GM18870 (cell line): Measurements from ENCODE around the gene TMC8.
"Not testable (repeated sequence)": the region's sequence is repeated elsewhere in the genome, so short reads cannot be mapped to it uniquely, and the experiment has no call there.

Experiments
- ATAC-seq: cut with Tn5 transposase; IDR thresholded peaks from one replicate; pipeline ENCODE4 v1.9.1; 2021; ENCODE audit warnings: moderate library complexity; ENCODE audit not compliant: unreplicated experiment

Gene TMC8

DNA sequence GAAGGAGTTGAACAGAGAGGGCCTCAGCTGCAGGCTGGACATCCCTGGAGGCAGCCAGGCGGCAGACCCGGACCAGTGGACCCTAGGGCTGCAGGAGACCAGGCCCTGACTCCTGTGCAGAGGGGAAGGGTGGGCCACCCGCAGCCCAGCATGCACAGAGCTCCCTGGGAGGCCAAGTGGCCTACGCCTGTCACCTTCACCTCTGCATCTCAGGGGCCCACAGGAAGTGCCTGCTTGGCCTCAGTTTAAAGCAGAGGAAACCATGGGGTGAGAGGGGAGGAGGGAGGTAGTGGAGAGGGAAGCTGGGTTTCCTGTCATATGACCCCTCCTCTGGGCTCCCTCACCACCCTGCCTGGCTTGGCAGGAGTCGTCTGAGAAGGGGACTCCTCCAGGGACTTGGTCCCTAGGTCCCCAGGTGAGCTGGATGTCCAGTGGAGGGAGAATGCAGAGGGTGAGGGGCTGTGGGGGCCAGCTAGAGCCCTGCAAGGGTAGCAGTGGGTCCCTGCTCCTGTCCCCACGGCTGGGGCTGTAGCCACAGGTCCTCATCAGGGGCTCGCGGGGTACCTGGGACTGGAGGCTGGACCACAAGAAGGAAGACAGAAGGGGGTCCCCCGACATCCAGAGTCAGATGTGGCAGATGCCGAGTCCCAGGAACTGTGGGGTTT lies at the start of gene TMC8:
Gene TMC8 (plus strand): TSS at position 335 of the 665 bp plus-strand sequence. CDS start 818 bp downstream, outside the sequence.
- no peak for ATAC-seq

GRCh38 chr17:78081551-78081950 lies 49.0 kb upstream of the TMC8 start:
- ATAC-seq, result no peak

DNA sequence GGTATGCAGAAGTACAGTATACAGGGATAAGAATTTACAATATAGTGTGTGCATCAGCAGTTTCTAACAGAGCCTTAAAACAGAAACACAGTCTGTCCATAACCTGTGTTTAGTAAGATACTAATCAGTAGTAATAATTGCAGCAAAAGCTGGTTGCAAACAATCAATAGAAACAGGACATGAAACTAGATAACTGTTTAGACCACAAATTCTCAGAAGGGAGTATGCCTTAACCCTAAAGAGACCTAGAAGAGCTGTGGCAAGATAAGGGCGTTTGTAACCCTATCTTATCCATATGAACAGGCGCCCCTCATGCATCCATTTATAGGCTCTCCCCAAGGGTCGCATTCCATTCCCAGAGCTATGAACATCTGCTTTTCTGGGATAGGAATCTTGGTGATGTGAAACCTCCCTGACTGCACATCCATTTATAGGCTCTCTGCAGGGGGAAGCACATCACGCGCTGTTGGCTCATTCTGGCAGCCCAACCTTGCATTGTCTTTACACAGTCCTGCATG lies 48.2 kb upstream of the TMC8 start:
- ATAC-seq, result not testable (repeated sequence)

DNA sequence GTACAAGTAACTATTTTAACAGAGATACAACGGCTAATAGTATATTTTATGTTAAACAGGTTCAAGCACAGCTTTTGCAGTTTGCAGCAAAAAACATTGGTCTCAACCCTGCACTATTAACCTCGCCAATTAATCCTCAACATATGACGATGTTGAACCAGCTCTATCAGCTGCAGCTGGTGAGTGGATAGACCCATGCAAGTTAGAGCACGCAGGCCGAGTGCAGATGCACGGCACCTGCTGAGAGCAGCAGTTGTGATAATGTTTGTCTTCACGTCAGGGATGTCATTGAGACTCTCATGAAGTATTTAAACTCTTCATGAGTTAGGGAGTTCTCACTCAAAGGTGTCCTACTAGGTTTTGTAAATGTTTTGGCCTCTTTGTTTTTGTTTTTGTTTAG lies 47.6 kb upstream of the TMC8 start:
- ATAC-seq, result no peak

- ATAC-seq, result no peak
Observed at GRCh38 chr17:78086740-78087139, 43.8 kb upstream of the TMC8 start.

GRCh38 chr17:78088529-78088928 lies 42.0 kb upstream of the TMC8 start:
- no peak for ATAC-seq

DNA sequence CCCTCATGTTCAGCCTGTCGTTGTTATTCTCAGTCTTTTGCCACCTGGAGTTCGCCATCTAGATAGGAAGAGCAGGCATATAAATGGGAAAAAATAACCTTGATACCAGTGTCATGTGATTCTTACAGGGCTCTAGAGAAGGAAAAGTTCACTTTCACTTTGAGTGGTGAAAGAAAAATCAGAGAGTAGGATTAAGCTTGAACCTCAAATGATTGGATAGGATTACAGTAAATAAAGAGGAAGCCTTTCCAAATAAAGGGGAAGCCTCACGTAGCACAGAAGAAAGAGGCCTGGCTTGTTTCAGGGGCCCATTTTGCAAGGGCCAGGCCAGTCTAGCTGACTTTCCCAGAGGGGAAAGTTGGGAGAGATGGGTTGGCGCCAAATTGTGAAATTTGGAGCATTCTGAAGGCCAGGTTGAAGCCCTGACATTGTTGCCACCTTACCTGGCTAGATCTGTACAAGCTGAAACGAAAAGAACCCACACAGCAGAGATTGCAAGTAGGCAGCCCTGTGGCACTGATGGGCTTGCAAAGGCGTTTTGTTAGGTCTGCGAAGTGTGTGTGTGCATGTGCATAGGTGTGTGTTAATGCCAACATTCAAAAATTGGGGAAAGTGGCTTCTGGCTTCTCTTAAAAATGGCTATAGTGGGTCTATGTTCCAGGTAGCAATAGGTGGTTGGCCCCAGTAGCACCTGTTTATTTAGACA lies 40.8 kb upstream of the TMC8 start:
- no peak for ATAC-seq

DNA sequence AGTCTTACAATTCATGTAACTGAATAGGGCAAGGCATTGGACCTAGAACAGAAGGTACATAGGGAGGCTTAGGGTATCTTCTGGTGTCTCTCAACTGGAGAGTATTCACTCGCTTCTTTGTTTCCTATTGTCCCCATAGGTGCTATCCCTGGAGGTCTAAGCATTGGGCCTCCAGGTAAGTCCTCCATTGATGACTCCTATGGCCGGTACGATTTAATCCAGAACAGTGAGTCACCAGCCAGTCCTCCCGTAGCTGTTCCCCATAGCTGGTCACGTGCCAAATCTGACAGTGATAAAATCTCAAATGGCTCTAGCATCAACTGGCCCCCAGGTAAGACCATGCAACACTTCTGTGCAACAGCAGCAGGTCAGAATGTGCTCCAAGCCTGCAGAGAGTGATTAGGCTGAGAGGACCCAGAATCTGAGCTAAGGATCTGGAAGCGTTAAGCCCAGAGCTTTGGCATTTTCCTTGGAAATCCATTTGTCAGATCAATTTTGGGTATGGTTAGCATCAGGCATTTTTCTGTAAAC lies 37.7 kb upstream of the TMC8 start:
- no peak for ATAC-seq

- no peak for ATAC-seq
Observed at GRCh38 chr17:78095035-78095434, 35.5 kb upstream of the TMC8 start.

DNA sequence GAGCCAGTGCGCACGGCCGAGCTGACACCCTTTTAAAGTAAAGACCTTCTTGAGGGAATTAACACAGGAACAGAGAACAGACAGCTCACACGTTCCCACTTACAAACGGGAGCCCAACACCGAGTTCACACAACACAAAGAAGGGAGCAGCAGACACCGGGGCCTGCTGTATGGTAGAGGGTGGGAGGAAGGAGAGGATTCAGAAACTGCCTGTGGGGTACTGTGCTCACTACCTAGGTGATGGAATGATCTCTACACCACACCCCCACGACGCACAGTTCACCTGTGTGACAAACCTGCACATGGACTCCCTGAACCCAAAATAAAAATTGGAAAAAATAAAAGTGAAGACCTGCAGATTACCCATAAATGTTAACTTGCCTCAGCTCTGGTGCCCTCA lies 34.5 kb upstream of the TMC8 start:
- no peak for ATAC-seq

GRCh38 chr17:78101112-78101511 lies 29.5 kb upstream of the TMC8 start:
- no peak for ATAC-seq

GRCh38 chr17:78101542-78101941 lies 29.0 kb upstream of the TMC8 start:
- ATAC-seq, result no peak

DNA sequence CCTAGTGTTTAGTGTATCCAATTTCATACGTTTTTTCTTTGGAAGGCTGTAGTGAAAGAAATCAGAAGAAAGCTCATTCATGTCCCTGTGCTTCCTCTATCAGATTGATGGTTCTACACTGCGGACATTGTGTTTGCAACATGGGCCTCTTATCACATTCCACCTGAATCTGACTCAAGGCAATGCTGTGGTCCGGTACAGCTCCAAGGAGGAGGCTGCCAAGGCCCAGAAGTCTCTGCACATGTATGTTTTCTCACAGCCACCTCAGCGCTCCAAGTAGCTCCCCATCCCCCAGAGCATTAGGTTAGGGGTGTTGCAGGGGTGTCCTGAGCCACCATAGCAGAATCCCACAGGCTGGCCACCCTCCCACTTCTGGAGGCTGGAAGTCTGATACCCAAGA lies 27.3 kb upstream of the TMC8 start:
- ATAC-seq, result no peak

GRCh38 chr17:78104540-78104941 lies 26.0 kb upstream of the TMC8 start:
- ATAC-seq, result no peak

DNA sequence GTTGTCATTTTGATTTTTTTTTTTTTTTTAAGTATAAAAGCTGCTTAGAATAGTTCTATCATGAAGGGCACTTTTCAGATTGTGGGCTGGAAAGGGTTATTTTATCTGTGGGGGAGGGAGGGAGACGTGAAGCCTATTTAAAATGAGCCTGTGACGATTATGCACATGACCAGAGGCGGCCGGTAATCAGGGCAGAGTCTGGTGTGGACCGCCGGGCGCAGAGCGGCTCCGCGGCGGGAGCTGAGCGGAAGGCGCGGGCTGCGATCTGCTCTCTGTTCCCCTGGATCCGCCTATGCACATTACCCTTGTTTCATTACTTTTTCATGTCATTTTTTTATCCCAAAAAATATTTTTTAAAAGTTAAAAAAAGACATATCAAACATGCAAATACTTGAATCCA lies 25.5 kb upstream of the TMC8 start:
- no peak for ATAC-seq

GRCh38 chr17:78105551-78105950 lies 25.0 kb upstream of the TMC8 start:
- no peak for ATAC-seq

DNA sequence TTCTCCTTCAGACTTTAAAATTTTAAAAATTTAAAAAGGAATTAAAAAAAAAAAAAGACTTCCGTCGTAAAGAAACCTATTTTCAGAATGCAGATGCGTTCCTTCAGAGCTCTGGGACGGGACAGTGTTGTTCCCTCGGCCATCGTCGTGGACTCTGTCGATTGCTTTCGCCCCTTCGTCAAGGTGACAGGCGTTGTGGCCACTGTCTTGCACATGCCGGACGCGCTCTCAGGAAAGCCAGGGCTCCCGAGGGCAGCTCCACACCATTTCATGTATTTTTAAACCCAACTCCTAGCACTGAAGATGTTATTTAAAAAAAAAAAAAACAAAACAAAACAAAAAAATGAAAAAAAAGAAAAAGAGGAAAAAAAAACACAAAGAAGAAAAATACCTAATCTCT lies 24.4 kb upstream of the TMC8 start:
- ATAC-seq, result no peak

- ATAC-seq, result no peak
Observed at GRCh38 chr17:78107457-78107856, 23.1 kb upstream of the TMC8 start.

DNA sequence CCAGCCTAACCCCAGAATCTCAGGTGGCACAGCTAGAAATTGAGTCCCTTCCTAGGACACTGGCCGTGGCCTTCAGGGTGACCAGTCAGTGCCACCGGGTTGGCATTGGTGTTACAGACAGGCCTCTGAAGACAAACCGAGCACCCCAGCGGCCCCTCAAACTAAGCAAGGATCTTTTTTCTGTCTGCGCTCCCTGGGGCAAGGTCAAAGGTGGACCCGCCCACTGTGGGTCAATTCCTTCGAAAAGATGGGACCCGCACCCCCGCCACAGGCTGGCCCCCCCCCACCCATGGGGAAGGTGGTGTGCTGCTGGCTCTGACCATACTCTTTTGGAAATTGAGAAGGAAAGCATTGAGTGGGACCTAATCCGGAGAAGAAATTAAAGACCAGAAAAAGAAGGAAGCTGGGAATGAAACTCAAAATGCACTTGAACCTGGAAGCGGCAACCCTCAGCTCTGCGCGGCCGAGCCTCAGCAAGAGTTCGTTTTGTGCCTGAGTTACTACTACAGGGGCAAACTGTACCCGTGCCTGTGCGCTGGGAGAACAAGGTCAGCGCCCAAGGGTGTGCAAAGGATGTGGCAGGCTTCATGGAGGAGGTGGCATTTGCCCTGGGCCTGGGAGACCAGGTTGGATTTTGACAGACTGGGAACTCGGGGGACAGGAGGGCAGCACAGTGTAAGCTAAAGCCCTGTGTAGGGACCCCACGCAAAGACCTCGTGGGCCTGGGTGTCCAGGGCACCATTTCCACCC lies 22.4 kb upstream of the TMC8 start:
- no peak for ATAC-seq

GRCh38 chr17:78108726-78109488 lies 21.7 kb upstream of the TMC8 start:
- ATAC-seq, result no peak

GRCh38 chr17:78109489-78109761 lies 21.1 kb upstream of the TMC8 start:
- ATAC-seq, result no peak
